Measurements from ENCODE around the gene KERA.
"Not testable (repeated sequence)": the region's sequence is repeated elsewhere in the genome, so short reads cannot be mapped to it uniquely, and the experiment has no call there.

Gene KERA

DNA sequence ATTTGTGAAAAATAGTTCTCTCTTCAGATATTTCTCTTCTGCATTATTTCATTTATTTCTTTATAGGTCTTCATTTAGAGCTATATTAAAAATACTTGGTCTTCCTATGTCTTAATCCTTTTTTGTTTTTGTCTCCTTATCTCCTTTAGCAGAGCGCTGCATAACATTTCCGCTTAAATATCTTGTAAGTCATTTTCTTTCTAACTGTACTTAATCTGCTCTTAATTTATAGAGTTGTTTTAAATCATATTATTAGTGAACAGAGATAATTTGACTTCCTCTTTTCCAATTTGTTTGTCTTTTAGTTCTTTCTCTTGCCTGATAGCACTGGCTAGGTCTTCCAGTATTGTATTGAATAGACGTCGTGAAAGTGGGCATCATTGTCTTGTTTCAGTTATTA lies 35.5 kb upstream of the KERA start:
- no peak for DNase-seq (ENCODE audit: low read depth)
- H3K4me3 ChIP-seq (ENCODE audit: low read depth, low read length) = no peak overlapping the region
- TF ChIP-seq, protein P1, sequence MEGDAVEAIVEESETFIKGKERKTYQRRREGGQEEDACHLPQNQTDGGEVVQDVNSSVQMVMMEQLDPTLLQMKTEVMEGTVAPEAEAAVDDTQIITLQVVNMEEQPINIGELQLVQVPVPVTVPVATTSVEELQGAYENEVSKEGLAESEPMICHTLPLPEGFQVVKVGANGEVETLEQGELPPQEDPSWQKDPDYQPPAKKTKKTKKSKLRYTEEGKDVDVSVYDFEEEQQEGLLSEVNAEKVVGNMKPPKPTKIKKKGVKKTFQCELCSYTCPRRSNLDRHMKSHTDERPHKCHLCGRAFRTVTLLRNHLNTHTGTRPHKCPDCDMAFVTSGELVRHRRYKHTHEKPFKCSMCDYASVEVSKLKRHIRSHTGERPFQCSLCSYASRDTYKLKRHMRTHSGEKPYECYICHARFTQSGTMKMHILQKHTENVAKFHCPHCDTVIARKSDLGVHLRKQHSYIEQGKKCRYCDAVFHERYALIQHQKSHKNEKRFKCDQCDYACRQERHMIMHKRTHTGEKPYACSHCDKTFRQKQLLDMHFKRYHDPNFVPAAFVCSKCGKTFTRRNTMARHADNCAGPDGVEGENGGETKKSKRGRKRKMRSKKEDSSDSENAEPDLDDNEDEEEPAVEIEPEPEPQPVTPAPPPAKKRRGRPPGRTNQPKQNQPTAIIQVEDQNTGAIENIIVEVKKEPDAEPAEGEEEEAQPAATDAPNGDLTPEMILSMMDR (IDR thresholded peaks at IDR 0.05; ENCODE audit: low read depth, low read length, missing control alignments) = no peak

DNA sequence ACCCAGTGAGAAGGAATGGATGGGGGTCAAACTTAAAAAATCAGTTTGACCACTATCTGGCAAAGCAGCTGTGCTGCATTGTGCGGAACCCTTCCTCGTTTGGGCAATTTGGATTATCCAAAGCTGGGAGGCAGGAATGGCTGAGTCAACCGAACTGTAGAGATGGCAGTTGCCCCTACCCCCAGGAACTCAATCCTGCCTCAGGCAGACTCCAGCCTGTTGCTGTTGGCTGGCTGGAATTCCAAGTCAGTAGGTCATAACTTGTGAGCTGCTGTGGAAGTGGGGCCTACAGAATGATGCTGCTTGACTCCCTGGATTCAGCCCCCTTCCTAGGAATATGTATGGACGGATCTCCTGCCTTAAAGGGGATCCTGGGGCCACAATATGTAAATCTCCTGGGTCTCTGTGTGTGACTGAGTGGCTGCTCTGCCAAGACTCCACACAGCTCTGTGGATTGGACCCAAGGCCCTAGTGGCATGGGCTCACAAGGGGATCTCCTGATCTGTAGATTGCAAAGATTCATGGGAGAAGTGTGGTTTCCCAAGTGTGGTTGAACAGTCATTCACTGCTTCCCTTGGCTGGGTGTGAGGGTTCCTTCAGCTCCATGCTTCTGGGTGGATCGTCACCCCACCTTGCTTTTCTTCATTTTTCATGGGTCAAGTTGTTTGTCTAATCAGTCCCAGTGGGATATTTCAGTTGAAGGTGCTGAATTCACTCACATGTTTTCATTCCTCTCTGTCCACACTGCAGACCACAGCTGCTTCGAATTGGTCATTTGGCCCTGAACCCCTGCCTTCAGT lies 34.3 kb upstream of the KERA start:
- TF ChIP-seq, protein P1 (IDR thresholded peaks at IDR 0.05; ENCODE audit: low read depth, low read length, missing control alignments) = no peak
- DNase-seq (ENCODE audit: low read depth) = no peak
- H3K4me3 ChIP-seq (ENCODE audit: low read depth, low read length) = no peak overlapping the region

DNA sequence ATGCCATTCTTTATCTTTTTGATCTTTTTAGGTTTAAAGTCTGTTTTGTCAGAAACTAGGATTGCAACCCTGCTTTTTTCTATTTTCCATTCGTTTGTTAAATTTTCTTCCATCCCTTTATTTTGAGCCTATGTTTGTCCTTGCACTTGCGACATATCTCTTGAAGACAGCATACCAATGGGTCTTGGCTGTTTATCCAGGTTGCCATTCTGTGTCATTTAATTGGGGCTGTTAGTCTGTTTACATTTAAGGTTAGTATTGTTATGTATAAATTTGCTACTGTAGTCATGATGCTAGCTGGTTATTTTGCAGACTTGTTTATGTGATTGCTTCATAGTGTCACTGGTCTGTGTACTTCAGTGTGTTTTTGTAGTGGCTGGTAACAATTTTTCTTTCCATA lies 32.1 kb upstream of the KERA start:
- DNase-seq (ENCODE audit: low read depth); H3K4me3 ChIP-seq (ENCODE audit: low read depth, low read length): not testable (repeated sequence)

DNA sequence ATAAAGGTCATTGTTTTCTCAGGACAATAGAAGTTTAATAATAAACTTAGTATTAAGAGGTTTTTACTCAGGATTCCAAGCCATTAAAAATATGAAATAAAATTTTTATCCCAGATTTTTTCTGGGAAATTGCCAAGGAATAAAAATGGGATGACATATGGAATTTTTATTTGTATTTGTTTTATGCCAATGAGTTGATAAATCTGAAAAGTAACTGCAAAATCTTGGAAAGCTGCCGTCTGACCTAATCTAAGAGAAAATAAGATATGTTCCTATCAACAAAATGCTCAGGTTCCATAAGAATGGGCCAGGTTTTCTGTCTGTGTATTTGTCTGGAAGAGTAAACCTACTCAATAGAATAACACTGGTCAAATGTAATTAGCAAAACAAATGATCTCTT lies 22.2 kb upstream of the KERA start:
- DNase-seq (ENCODE audit: low read depth) = no peak
- TF ChIP-seq, protein P1 (IDR thresholded peaks at IDR 0.05; ENCODE audit: low read depth, low read length, missing control alignments) = no peak
- no peak overlapping the region for H3K4me3 ChIP-seq (ENCODE audit: low read depth, low read length)

DNA sequence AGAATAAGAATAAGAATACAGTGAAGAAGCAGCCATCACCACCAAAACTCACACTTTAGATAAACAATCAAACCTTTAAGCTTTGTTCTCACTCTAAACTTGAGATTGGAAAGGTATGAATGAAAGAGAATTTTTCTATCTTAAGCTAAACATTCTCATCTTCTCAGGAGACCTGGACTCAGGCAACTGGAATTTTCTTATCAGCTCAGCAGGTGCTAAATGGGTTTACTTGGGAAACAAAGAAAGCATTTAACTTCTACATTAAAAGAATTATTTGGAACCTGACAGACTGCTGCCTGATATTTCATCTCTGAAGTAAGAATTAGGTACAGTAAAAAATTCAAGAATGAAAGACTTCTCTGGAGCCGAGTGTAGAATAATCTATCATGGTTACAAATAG lies 20.7 kb upstream of the KERA start:
- TF ChIP-seq, protein P1 (IDR thresholded peaks at IDR 0.05; ENCODE audit: low read depth, low read length, missing control alignments) = no peak
- no peak overlapping the region for H3K4me3 ChIP-seq (ENCODE audit: low read depth, low read length)
- no peak for DNase-seq (ENCODE audit: low read depth)

DNA sequence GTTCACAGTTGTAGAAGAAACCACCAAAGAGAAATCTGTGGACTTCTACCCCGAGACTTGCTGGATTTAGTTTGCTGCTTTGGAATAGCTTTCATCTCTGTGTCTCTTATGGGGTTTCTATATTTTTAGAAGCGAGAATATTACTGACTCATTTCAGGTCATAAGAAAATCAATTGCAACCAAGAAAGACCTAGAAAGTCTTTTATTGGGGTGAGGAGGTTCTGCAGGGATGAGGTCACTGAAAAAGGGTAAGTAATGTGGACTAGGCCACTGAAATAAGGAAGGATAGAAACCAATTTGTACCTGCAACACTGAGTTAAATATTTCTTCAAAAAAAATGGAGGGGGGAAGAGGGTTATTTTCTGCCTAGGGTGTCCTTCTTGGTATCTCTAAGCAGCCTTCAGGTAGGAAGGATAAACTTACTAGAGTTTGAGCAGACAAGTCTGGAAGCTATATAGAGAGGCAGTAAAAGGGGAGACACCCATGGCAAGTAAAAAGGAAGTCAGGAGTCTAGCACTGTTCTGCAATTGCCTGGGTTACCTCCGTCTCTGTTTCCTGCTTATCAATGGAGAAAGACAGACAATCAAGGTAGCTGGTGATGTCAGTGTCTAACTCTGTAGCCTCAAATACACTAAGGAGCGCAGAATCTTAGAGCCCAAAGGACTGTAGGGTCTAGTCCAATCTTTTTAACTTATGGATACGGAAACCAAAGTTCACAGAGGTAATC lies 19.6 kb upstream of the KERA start:
- H3K4me3 ChIP-seq (ENCODE audit: low read depth, low read length) = no peak overlapping the region
- no peak for DNase-seq (ENCODE audit: low read depth)
- TF ChIP-seq, protein P1 (IDR thresholded peaks at IDR 0.05; ENCODE audit: low read depth, low read length, missing control alignments) = no peak

DNA sequence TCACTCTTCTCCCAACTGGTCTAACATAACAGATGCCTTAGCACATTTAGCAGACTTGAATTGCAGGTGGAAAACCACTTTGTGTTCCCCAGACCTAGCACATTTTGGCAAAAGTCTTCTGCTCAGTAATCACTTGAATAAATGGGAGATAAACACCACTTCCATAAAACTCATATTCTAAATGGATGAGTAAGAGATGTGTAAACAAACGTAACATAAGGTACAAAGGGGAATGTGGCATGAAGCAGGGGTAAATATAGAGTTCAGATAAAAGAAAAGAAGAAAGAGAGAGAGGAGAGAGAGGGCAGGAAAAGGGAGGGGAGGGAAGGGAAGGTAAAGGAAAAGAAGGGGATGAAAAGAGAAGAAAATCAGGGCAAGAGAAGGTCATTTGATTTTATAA lies 17.0 kb upstream of the KERA start:
- DNase-seq (ENCODE audit: low read depth) = no peak
- H3K4me3 ChIP-seq (ENCODE audit: low read depth, low read length) = no peak overlapping the region
- TF ChIP-seq, protein P1 (IDR thresholded peaks at IDR 0.05; ENCODE audit: low read depth, low read length, missing control alignments) = no peak
